Breast epithelium (tissue), 4 donors: ENCODE measurements around the gene SLC22A17. TPM values are rescaled to one million over a fixed set of nuclear protein-coding genes. Genes with fewer than 3 reads are reported as not detected.
A peak's percentile ranks its signal among the peaks of the same experiment; 100 is the strongest.

Source experiments
- DNase-seq, 2 donors: peaks; one replicate each; pipeline ENCODE4 v3.0.0-alpha.2; 2019; ENCODE audit warnings: low spot score in 2 of 2
- H3K27ac ChIP-seq, 2 donors: fragments of 200-600 bp; sonication (generic) in 1 of 2; one replicate each; pipeline ENCODE4 v1.5.1; 2016 to 2019; ENCODE audit warnings: mild to moderate bottlenecking in 1 of 2
- H3K27me3 ChIP-seq, 2 donors: fragments of 200-600 bp; sonication (generic) in 1 of 2; one replicate each; pipeline versions ENCODE4 v1.5.1 to v1.6.0; 2017 to 2019; ENCODE audit warnings: control low read depth in 1 of 2, mild to moderate bottlenecking in 1 of 2
- H3K36me3 ChIP-seq: fragments of 200-600 bp; one replicate; pipeline ENCODE4 v1.5.1; 2019
- H3K4me1 ChIP-seq, 2 donors: fragments of 200-600 bp; sonication (generic); one replicate each; pipeline ENCODE4 v1.5.1; 2016 to 2019; ENCODE audit warnings: control low read depth in 1 of 2
- H3K4me3 ChIP-seq, 3 donors: fragments of 200-600 bp; sonication (generic); 1 replicate in 2 of 3; 2 replicates in 1 of 3; pipeline ENCODE4 v1.5.1; 2016 to 2019; ENCODE audit warnings: mild to moderate bottlenecking in 3 of 3, moderate library complexity in 2 of 3
- H3K9me3 ChIP-seq, 2 donors: fragments of 200-600 bp; sonication (generic) in 1 of 2; one replicate each; pipeline ENCODE4 v1.5.1; 2016 to 2019; ENCODE audit warnings: control low read depth in 1 of 2
- CTCF ChIP-seq, 3 donors: fragments of 450-650 bp; IDR thresholded peaks; one replicate each; pipeline ENCODE4 v1.5.1; 2016 to 2017; ENCODE audit warnings: antibody characterized with exemption in 3 of 3, mild to moderate bottlenecking in 3 of 3, moderate library complexity in 3 of 3
- POLR2A ChIP-seq: fragments of 450-650 bp; IDR thresholded peaks from one replicate; pipeline ENCODE4 v1.6.1; 2016; ENCODE audit warnings: antibody characterized with exemption, mild to moderate bottlenecking, moderate library complexity
- POLR2AphosphoS5 ChIP-seq, 3 donors: sonication (generic); formaldehyde crosslinking; IDR thresholded peaks; one replicate each; pipeline ENCODE4 v1.6.1; 2017; ENCODE audit warnings: antibody characterized with exemption in 3 of 3
- intact Hi-C: fragments of 100-400 bp; cut with DNase I; formaldehyde crosslinking; loops from one replicate; pipeline ENCODE4 v1.15.1; 2023; ENCODE audit warnings: low total_unique reads
- total RNA-seq, 3 donors: library from RNA; depleted of rRNA; stranded (reverse); fragments of >200 nt; gene quantifications; one replicate each; pipeline ENCODE4 v1.1.0, GENCODE V29; 2016

The SLC22A17 gene
- total RNA-seq, 3 donors from 2014 or later = 6.4 to 53.7 (median 52.1) TPM

GRCh38 chr14:23361320-23361719, 8.6 kb upstream of the SLC22A17 start:
- peak overlapping the region; percentile 59 to 78 for H3K27ac ChIP-seq

GRCh38 chr14:23360496-23360895, 7.8 kb upstream of the SLC22A17 start:
- DNase-seq = no peak
- peaks cover 6 to 10% of the 10 kb centered on the region in 2 donors for H3K4me1 ChIP-seq
- H3K36me3 ChIP-seq = no peaks in the 10 kb centered on the region
- H3K4me3 ChIP-seq = no peak overlapping the region
- H3K27ac ChIP-seq = peak overlapping the region; percentile 59 to 78
- TF ChIP-seq CTCF (IDR thresholded peaks at IDR 0.05) = peak in 1 of 3 donors; percentile 21
- TF ChIP-seq POLR2A = no peak
- no peak for TF ChIP-seq POLR2AphosphoS5 (IDR thresholded peaks at IDR 0.05)
- H3K27me3 ChIP-seq = no peaks in the 10 kb centered on the region
- intact Hi-C loops = loop anchor here (10.0 kb wide), 1 partner anchor 76 kb away; the partner anchor contains the start of gene HOMEZ
- H3K9me3 ChIP-seq = no peaks in the 10 kb centered on the region

More at GRCh38 chr14:23361320-23361719, 8.6 kb upstream of the SLC22A17 start:
- no peaks in the 10 kb centered on the region for H3K9me3 ChIP-seq
- intact Hi-C loops = loop anchor here (10.0 kb wide), 1 partner anchor 77 kb away; the partner anchor contains the start of gene HOMEZ
- DNase-seq = no peak
- no peaks in the 10 kb centered on the region for H3K27me3 ChIP-seq
- no peaks in the 10 kb centered on the region for H3K36me3 ChIP-seq
- TF ChIP-seq CTCF (IDR thresholded peaks at IDR 0.05) = no peak
- TF ChIP-seq POLR2A = no peak
- TF ChIP-seq POLR2AphosphoS5 (IDR thresholded peaks at IDR 0.05) = peak in 2 of 3 donors; percentile 35 to 36
- H3K4me1 ChIP-seq = peaks cover 6 to 10% of the 10 kb centered on the region in 2 donors
- no peak overlapping the region for H3K4me3 ChIP-seq

- no peak for DNase-seq
- peak overlapping the region; percentile 59 to 78 for H3K27ac ChIP-seq
- no peaks in the 10 kb centered on the region for H3K27me3 ChIP-seq
- no peak overlapping the region for H3K4me3 ChIP-seq
- H3K36me3 ChIP-seq = no peaks in the 10 kb centered on the region
- intact Hi-C loops = loop anchor here (10.0 kb wide), 1 partner anchor 75 kb away; the partner anchor contains the start of gene HOMEZ
- no peaks in the 10 kb centered on the region for H3K9me3 ChIP-seq
- peaks cover 6 to 10% of the 10 kb centered on the region in 2 donors for H3K4me1 ChIP-seq
- TF ChIP-seq CTCF (IDR thresholded peaks at IDR 0.05) (no peak), POLR2AphosphoS5 (IDR thresholded peaks at IDR 0.05) (no peak), POLR2A (no peak)
These were observed 7.2 kb upstream of the SLC22A17 start for GRCh38 chr14:23359722-23360447.

GRCh38 chr14:23359167-23359626, 6.5 kb upstream of the SLC22A17 start:
- peak overlapping the region; percentile 59 to 78 for H3K27ac ChIP-seq
- intact Hi-C loops = no loop called here
- no peak for DNase-seq

More at GRCh38 chr14:23359167-23359626, 6.5 kb upstream of the SLC22A17 start:
- H3K4me3 ChIP-seq = no peak overlapping the region
- H3K27me3 ChIP-seq = no peaks in the 10 kb centered on the region
- TF ChIP-seq POLR2A (no peak), CTCF (IDR thresholded peaks at IDR 0.05) (no peak), POLR2AphosphoS5 (IDR thresholded peaks at IDR 0.05) (no peak)
- no peaks in the 10 kb centered on the region for H3K36me3 ChIP-seq
- peaks cover 6 to 10% of the 10 kb centered on the region in 2 donors for H3K4me1 ChIP-seq
- H3K9me3 ChIP-seq = no peaks in the 10 kb centered on the region
